COLO668 (cell line): ENCODE data around the gene GMDS.
A peak's percentile ranks its signal among the peaks of the same experiment; 100 is the strongest.

ENCODE experiments used
- DNase-seq: peaks from one replicate; lab custom pipeline; 2025; ENCODE audit not compliant: unreplicated experiment; lab: John Stamatoyannopoulos, UW

The GMDS gene

DNA sequence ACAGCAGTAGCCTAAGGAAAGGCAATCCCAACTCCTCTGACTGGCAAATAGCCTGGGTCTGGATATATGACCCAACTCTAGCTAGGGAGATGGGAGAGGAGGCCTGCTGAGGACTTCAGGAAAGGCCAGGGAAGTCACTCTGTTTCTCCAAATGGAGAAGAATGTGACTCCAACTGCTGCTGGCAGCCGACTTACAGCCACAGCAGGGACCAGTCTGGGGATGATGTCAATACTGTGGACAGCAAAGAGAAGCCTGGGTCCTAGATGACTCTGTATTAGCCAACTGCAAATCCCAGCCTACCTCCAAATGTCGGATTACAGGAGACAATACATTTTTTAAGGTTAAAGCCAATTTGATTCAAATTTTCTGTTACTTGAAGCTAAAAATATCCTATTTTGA lies 403.1 kb downstream of the GMDS start:
- DNase-seq: no peak

DNA sequence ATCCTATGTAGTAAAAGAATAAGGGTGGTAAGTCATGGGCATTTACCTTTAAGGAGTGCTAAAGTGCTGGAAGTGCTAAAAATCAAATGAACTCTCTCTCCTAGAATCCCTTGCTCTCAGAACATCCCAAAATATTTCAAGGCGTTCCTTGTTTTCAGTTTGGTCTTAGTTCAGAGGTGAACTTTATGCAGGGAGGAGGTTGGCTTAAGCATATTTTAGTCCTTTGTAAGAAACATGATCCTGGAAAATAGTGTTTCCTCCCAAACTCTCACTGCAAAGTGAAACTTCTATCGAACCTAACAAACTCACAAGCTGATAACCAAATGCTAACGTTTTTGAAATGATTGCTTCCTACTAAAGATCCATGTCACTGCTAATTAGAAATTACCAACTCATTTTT lies 404.3 kb downstream of the GMDS start:
- DNase-seq: no peak

DNA sequence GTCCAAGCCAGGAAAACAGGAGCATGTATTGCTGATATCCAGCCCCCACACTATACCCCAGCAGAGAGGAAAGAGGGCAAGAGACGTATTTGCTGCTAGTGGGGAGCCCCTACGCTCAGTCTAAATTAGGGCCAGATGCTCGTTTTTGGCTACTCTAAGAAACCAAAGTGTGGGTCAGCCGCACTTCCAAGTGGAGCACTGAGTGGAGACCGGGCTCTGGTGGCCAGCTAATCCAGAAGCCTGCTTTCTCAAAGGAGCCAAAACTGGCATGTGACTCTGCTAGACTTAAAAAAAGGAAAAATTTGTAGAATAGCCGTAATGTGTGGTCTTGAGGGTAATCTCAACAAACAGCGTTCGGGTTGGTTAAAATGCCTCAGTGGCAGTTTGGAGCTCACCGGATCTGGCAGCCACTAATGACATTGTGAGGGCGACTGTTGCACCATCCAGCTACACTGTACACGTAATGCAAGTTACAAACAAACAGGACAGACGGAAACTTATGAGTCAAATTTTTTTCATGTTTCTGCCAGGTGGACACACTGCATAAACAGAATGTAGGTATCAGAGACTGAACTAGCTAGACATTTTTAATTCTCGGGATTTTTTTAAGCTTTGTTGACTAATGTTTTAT lies 404.8 kb downstream of the GMDS start:
- no peak for DNase-seq

- DNase-seq: no peak
These were observed 406.0 kb downstream of the GMDS start for GRCh38 chr6:1839361-1839760.

DNA sequence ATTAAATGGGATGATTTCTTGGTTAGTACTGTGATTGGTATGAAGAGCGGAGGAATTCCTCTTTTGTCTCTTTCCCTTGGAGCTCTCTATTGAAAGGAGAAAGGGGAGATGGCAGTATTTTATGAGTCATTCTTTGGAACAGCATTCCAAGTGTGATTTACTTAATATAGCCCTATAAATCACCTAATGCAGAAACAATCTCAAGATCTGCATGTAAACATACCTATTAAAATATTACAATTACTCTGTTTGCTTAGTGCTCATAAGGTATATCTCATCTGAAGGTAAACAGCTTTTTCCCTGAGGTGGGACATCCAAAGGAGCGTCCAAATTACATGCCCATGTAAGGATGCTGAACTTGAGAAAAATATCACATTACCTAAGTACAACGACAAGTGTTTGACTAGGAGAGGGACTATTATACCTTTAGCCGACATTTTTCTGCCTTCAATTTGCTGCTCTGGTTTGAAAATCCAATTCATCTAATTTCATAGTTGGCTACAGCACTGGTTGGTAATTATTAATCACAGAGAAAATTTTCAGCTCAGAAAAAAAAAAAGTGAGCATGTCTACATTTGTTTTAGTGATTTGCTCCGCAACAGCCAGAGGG lies 406.7 kb downstream of the GMDS start:
- DNase-seq: no peak

DNA sequence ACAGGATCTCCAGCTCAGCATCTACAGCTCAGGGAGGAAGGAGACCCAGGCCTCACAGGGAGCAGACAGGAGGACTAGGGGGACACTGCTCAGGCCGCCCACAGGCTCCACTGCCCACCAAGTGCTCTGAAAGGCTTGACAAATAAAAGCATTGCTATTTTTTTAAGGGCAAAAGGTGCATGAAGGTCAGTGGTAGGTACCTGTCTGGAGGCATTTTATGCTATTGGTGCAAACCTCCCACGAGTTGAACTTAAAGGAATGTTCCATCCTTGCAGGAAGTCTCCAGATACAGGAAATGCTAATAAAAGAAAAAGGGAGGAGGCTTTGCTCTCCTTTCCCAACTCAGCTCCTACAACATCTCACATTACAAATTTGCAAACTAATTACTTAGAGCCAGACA lies 407.6 kb downstream of the GMDS start:
- DNase-seq: no peak

GRCh38 chr6:1836690-1837089 lies 408.7 kb downstream of the GMDS start:
- no peak for DNase-seq

DNA sequence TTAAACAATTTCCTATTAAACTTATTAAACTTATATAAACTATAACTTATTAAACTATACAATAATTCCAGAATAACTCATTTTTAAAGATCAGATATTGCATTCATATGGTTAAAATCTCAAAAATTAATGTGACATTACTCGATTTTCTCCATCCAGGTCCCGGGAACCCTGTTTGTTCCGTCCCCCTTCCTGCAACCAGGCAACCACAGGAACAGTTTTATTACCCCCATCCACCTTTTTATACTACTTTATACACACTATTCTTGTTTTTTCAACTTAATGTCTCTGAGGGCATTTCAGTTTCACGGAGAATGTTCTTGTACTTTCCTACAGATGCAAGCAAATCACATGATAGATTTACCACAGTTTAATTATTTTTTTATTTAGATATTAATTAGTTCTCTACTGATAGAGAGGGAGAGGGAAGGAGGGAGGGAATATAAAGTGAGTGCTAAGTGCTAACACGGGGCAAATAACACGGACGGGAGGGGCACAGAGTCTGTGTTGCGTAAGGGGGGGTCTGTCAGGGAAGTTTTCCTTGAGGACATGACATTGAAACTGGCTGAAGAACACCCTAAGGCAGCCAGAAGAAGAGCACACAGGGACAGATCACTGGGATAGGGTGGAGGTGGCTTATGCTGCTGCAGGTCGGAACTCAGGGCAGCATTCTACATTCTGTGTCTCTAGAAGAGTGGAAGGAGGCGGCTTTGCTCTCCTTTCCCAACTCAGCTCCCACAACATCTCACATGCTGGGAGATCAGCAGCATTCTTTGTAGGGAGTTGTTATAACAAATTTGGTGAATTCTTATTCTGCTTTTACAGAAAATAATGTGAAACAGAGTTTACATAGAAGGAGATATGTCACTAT lies 410.5 kb downstream of the GMDS start:
- no peak for DNase-seq

DNA sequence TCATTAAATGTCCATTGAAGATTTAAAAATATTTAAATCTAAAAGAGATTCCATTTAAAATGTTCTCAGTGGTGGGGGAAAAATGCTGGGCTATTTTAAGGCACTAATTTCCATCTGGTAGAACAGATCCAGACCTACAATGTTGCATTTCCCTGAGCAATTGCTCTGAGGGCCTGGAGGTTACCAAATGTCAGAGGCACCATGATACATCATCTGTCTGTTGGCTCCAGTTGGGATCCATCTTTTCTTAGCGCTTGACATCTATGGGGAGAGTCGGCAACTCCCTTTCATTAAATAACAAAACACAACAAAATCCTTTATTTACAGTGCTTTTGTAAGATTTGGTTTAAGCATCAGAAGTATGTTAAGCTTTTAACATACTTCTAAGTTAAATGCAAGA lies 411.2 kb downstream of the GMDS start:
- no peak for DNase-seq

DNA sequence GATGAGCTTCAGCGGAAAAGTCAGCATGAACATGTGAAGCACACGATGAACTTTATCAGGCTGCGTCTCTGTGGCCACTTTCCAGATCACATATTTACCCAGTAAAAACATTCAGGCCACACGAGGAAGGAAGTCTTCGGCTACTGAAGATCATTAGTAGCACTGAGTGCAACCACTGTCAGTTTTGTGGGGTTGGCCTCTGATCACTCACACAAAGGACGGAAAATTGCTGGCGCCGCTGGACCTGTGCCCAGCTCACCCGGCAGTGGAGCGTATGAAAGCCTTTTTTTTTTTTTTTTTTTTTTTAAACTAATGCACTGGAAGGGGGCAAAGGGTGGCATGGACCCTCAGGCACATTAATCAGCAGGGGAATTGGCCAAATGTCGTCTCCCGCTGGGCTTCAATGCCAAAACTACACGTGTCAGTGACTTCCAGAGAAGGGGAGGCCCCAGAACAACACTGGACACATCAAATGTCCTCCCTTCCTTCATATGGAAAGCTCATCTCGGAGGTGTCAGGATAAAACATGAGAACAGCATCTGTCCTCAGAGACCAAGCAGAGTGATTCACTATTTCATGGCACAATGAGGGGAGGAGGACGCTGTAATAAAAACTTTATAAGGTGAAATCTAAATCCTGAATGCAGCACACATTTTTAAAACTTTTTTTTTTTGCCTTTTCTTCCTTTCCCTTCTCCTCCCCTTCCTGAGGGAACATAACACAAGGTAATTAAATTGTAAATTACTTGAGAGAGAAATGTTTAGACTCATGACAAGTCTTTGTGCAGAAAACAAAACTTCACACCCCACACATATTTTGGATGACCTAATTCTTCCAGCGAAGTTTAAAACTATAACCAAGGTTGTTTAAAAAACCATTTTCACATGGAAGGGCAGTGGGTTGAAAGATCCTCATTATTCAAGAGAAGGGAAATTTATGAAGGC lies 412.3 kb downstream of the GMDS start:
- DNase-seq: peak; percentile 2

DNA sequence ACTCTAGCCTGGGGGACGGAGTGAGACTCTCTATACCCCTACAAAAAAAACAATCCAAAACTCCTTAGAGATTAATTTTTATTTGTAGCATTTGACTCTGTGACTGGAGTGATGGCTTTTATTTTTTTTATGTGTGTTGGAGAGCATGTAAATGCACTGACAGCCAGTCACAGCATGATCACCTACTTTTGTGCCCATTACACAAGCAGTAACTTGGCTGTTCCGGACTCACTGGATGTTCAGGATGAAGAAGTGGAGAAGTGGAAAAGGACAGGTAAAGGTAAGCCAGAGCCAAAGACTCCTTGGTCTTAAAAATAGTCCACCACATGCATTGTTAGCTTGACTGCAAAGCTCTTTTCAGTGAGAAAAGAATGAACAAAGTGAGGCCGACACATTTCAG lies 413.0 kb downstream of the GMDS start:
- no peak for DNase-seq

DNA sequence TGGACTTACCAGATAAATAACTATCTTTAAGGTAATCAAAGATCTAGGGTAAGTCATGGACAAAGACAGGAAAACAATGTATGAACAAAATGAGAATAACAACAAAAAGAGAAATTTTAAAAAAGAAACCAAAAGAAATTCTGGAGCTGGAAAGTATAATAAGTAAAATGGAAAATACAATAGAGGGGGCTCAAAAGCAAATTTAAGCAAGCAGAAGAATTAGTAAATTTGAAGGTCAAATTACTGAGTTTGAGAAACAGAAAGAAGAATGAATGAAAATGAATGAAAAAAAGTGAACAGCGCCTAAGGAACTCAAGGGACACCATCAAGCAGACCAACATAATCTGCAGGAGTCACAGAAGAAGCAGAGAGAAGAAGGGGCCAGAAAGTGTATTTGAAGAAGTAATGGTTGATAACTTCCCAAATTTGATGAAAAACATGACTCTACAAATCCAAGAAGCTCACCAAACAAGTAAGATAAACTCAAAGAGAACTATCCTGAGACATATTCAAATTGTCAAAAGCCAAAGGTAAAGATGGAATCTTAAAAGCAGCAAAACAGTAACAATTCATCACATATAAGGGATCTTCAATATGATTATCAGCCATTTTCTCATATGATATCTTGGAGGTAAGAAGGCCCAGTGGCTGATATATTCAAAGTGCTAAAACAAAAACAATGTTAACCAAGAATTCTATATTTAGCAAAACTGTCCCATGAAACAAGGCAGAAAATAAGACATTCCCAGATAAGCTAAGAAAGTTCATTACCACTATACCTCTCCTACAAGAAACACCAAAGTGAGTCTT lies 417.2 kb downstream of the GMDS start:
- DNase-seq: no peak

DNA sequence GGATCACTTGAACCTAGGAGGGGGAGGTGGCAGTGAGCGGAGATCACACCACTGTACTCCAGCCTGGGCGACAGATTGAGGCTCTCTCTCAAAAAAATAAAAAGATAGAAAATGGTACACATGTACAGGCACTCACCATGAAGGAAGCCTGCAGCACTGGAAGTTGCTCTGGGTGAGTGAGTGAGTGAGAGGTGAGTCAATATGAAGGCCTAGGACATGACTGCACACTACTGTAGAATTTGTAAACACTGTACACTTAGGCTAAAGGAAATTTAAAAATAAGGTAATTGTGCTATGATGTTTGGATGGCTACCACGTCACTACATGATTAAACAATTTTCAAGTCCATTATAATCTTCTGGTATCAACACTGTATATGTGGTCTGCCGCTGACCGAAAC lies 419.5 kb downstream of the GMDS start:
- DNase-seq: no peak

- DNase-seq: no peak
These were observed 420.1 kb downstream of the GMDS start for GRCh38 chr6:1825277-1825676.

- DNase-seq: peak; percentile 9
These were observed 423.8 kb downstream of the GMDS start for GRCh38 chr6:1821513-1822183.

DNA sequence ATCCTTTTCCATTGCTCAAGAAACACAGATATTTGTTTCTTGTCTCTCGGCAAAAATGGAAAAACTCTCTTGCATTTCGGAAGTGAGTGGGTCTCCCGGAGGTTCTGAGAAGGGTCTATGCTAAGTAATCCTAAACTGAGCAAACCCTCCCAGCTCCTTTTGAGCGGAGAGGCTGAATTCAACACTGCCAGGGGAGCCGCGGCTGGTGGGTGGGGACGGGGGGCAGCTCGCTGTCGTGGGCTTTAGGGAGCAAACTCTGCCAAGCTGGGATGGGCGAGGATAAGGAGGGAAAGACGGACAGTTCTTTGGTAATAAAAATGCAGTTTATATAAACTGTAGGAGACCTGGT lies 424.3 kb downstream of the GMDS start:
- no peak for DNase-seq

GRCh38 chr6:1820714-1821113 lies 424.7 kb downstream of the GMDS start:
- no peak for DNase-seq

- DNase-seq: no peak
These were observed 425.2 kb downstream of the GMDS start for GRCh38 chr6:1820165-1820564.

DNA sequence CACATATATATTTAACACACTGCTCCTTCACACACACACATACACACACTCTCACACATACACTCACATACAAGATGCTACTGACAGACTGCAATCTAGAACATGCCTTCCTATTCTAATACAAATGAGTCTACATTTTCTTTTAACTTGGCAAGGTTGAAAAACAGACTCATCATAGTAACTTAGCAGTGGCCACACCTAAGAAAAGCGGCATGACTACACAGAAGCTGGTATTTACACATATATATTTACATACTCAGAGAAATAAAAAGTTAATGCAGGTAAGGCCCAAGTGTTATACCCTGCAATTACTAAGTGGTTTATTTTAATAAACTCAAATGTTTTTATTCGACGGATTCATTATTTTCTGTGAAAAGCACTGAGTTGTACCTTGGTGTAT lies 426.4 kb downstream of the GMDS start:
- DNase-seq: no peak
